Breast epithelium (tissue), 4 donors: ENCODE data around the gene WAS. TPM values are rescaled to one million over a fixed set of nuclear protein-coding genes. Genes with fewer than 3 reads are reported as not detected.
A peak's percentile ranks its signal among the peaks of the same experiment; 100 is the strongest.
"Not testable (repeated sequence)": the region's sequence is repeated elsewhere in the genome, so short reads cannot be mapped to it uniquely, and the experiment has no call there.

Experiments used
- DNase-seq, 2 donors: peaks; one replicate each; pipeline ENCODE4 v3.0.0-alpha.2; 2019; ENCODE audit warnings: low spot score in 2 of 2
- H3K27ac ChIP-seq, 2 donors: fragments of 200-600 bp; sonication (generic) in 1 of 2; one replicate each; pipeline ENCODE4 v1.5.1; 2016 to 2019; ENCODE audit warnings: mild to moderate bottlenecking in 1 of 2
- H3K27me3 ChIP-seq, 2 donors: fragments of 200-600 bp; sonication (generic) in 1 of 2; one replicate each; pipeline versions ENCODE4 v1.5.1 to v1.6.0; 2017 to 2019; ENCODE audit warnings: control low read depth in 1 of 2, mild to moderate bottlenecking in 1 of 2
- H3K36me3 ChIP-seq: fragments of 200-600 bp; one replicate; pipeline ENCODE4 v1.5.1; 2019
- H3K4me1 ChIP-seq, 2 donors: fragments of 200-600 bp; sonication (generic); one replicate each; pipeline ENCODE4 v1.5.1; 2016 to 2019; ENCODE audit warnings: control low read depth in 1 of 2
- H3K4me3 ChIP-seq, 3 donors: fragments of 200-600 bp; sonication (generic); 1 replicate in 2 of 3; 2 replicates in 1 of 3; pipeline ENCODE4 v1.5.1; 2016 to 2019; ENCODE audit warnings: mild to moderate bottlenecking in 3 of 3, moderate library complexity in 2 of 3
- H3K9me3 ChIP-seq, 2 donors: fragments of 200-600 bp; sonication (generic) in 1 of 2; one replicate each; pipeline ENCODE4 v1.5.1; 2016 to 2019; ENCODE audit warnings: control low read depth in 1 of 2
- CTCF ChIP-seq, 3 donors: fragments of 450-650 bp; IDR thresholded peaks; one replicate each; pipeline ENCODE4 v1.5.1; 2016 to 2017; ENCODE audit warnings: antibody characterized with exemption in 3 of 3, mild to moderate bottlenecking in 3 of 3, moderate library complexity in 3 of 3
- POLR2A ChIP-seq: fragments of 450-650 bp; IDR thresholded peaks from one replicate; pipeline ENCODE4 v1.6.1; 2016; ENCODE audit warnings: antibody characterized with exemption, mild to moderate bottlenecking, moderate library complexity
- POLR2AphosphoS5 ChIP-seq, 3 donors: sonication (generic); formaldehyde crosslinking; IDR thresholded peaks; one replicate each; pipeline ENCODE4 v1.6.1; 2017; ENCODE audit warnings: antibody characterized with exemption in 3 of 3
- intact Hi-C: fragments of 100-400 bp; cut with DNase I; formaldehyde crosslinking; loops from one replicate; pipeline ENCODE4 v1.15.1; 2023; ENCODE audit warnings: low total_unique reads
- total RNA-seq, 3 donors: library from RNA; depleted of rRNA; stranded (reverse); fragments of >200 nt; gene quantifications; one replicate each; pipeline ENCODE4 v1.1.0, GENCODE V29; 2016

WAS gene
- total RNA-seq, 3 donors from 2014 or later = 2.3 to 12.5 (median 6.0) TPM

- no peak overlapping the region for H3K27ac ChIP-seq
- intact Hi-C loops = loop anchor here (10.0 kb wide), 1 partner anchor 217 kb away; the partner anchor contains the start of genes PQBP1 and TIMM17B
- no peaks in the 10 kb centered on the region for H3K36me3 ChIP-seq
- TF ChIP-seq POLR2AphosphoS5 (IDR thresholded peaks at IDR 0.05) = no peak
- no peak for TF ChIP-seq POLR2A
- TF ChIP-seq CTCF (IDR thresholded peaks at IDR 0.05) = no peak
- DNase-seq = no peak
- no peaks in the 10 kb centered on the region for H3K9me3 ChIP-seq
- peaks cover 0 to 28% of the 10 kb centered on the region in 2 donors for H3K27me3 ChIP-seq
- H3K4me3 ChIP-seq = peak overlapping the region in 1 of 3 donors; percentile 66
- H3K4me1 ChIP-seq = no peaks in the 10 kb centered on the region
Observed at GRCh38 chrX:48677516-48677915, 6.1 kb upstream of the WAS start.

GRCh38 chrX:48680467-48680866 lies 3.1 kb upstream of the WAS start:
- H3K36me3 ChIP-seq, H3K9me3 ChIP-seq, DNase-seq, intact Hi-C loops, H3K4me3 ChIP-seq, H3K27ac ChIP-seq, H3K4me1 ChIP-seq: not testable (repeated sequence)
- H3K27me3 ChIP-seq = peaks cover 0 to 40% of the 10 kb centered on the region in 2 donors

GRCh38 chrX:48680925-48681324 lies 2.7 kb upstream of the WAS start:
- intact Hi-C loops, H3K27ac ChIP-seq, H3K4me3 ChIP-seq, H3K4me1 ChIP-seq, DNase-seq, H3K9me3 ChIP-seq, H3K36me3 ChIP-seq: not testable (repeated sequence)
- peaks cover 0 to 45% of the 10 kb centered on the region in 2 donors for H3K27me3 ChIP-seq

- Histone ChIP-seq H3K9me3 (no peaks in the 10 kb centered on the region), H3K4me1 (no peaks in the 10 kb centered on the region)
Observed at GRCh38 chrX:48681539-48682183, 1.9 kb upstream of the WAS start.

GRCh38 chrX:48682795-48683194 lies 804 bp upstream of the WAS start:
- H3K27ac ChIP-seq = not testable (repeated sequence)

More at GRCh38 chrX:48681539-48682183, 1.9 kb upstream of the WAS start:
- no peak for DNase-seq
- H3K27me3 ChIP-seq = peaks cover 0 to 50% of the 10 kb centered on the region in 2 donors
- H3K4me3 ChIP-seq = no peak overlapping the region
- no peaks in the 10 kb centered on the region for H3K36me3 ChIP-seq
- H3K27ac ChIP-seq = no peak overlapping the region
- intact Hi-C loops = no loop called here
- TF ChIP-seq POLR2AphosphoS5 (IDR thresholded peaks at IDR 0.05) (no peak), POLR2A (no peak), CTCF (IDR thresholded peaks at IDR 0.05) (no peak)

GRCh38 chrX:48684134-48684533 lies 535 bp downstream of the WAS start:
- no peak overlapping the region for H3K27ac ChIP-seq
- no peak for TF ChIP-seq CTCF (IDR thresholded peaks at IDR 0.05)
- TF ChIP-seq POLR2AphosphoS5 (IDR thresholded peaks at IDR 0.05) = no peak
- TF ChIP-seq POLR2A = no peak
- DNase-seq = no peak

More at GRCh38 chrX:48682795-48683194, 804 bp upstream of the WAS start:
- DNase-seq, intact Hi-C loops, H3K9me3 ChIP-seq, H3K4me1 ChIP-seq, H3K4me3 ChIP-seq, H3K36me3 ChIP-seq: not testable (repeated sequence)
- peaks cover 0 to 50% of the 10 kb centered on the region in 2 donors for H3K27me3 ChIP-seq

More at GRCh38 chrX:48684134-48684533, 535 bp downstream of the WAS start:
- intact Hi-C loops = no loop called here
- no peaks in the 10 kb centered on the region for H3K4me1 ChIP-seq
- H3K4me3 ChIP-seq = peak overlapping the region; percentile 2 to 38 (median 23)
- H3K36me3 ChIP-seq = no peaks in the 10 kb centered on the region
- H3K9me3 ChIP-seq = no peaks in the 10 kb centered on the region
- peaks cover 0 to 64% of the 10 kb centered on the region in 2 donors for H3K27me3 ChIP-seq
